GM13977 (cell line): ENCODE measurements around the gene RAB30.
"Not testable (repeated sequence)": the region's sequence is repeated elsewhere in the genome, so short reads cannot be mapped to it uniquely, and the experiment has no call there.

ENCODE experiments used
- DNase-seq: peaks from one replicate; pipeline ENCODE4 v3.0.0; 2012; ENCODE audit warnings: low spot score
- CTCF ChIP-seq: IDR thresholded peaks from 2 replicates; pipeline ENCODE4 v1.5.1; 2012; ENCODE audit warnings: mild to moderate bottlenecking, control low read depth; ENCODE audit not compliant: insufficient read depth; ENCODE audit errors: extremely low read depth, missing control alignments
- in situ Hi-C: fragments of 300-500 bp; cut with MboI; formaldehyde crosslinking; loops from one replicate; pipeline ENCODE4 v1.12.0; 2022; ENCODE audit warnings: low sequenced_read_pairs, low pct_unique_long_range_greater_than_20kb, mixed read lengths, inconsistent platforms; ENCODE audit not compliant: unreplicated experiment

RAB30 gene

GRCh38 chr11:82967381-82967780 lies 104.3 kb downstream of the RAB30 start:
- in situ Hi-C loops = no loop called here
- DNase-seq = no peak
- no peak for TF ChIP-seq CTCF

- DNase-seq, in situ Hi-C loops: not testable (repeated sequence)
These were observed 109.7 kb downstream of the RAB30 start for GRCh38 chr11:82962021-82962420.

GRCh38 chr11:82960779-82961143 lies 110.9 kb downstream of the RAB30 start:
- no peak for DNase-seq
- in situ Hi-C loops = no loop called here

GRCh38 chr11:82959987-82960778 lies 111.5 kb downstream of the RAB30 start:
- TF ChIP-seq CTCF = no peak
- peak; percentile 24 for DNase-seq
- in situ Hi-C loops = no loop called here

More at GRCh38 chr11:82960779-82961143, 110.9 kb downstream of the RAB30 start:
- no peak for TF ChIP-seq CTCF

- DNase-seq, in situ Hi-C loops: not testable (repeated sequence)
These were observed 115.8 kb downstream of the RAB30 start for GRCh38 chr11:82955736-82956453.

- DNase-seq, in situ Hi-C loops: not testable (repeated sequence)
These were observed 121.2 kb downstream of the RAB30 start for GRCh38 chr11:82950502-82950901.

- no peak for DNase-seq
- in situ Hi-C loops = no loop called here
- TF ChIP-seq CTCF = no peak
These were observed 122.3 kb downstream of the RAB30 start for GRCh38 chr11:82949352-82949751.

- no peak for DNase-seq
- TF ChIP-seq CTCF = no peak
- in situ Hi-C loops = no loop called here
These were observed 126.0 kb downstream of the RAB30 start for GRCh38 chr11:82945682-82946081.

- in situ Hi-C loops, DNase-seq: not testable (repeated sequence)
These were observed 126.7 kb downstream of the RAB30 start for GRCh38 chr11:82945041-82945440.
